ENCODE data around the gene EMC6. TPM values are rescaled to one million over a fixed set of nuclear protein-coding genes. Genes with fewer than 3 reads are reported as not detected.
A peak's percentile ranks its signal among the peaks of the same experiment; 100 is the strongest.

Gene EMC6
- total and polyA plus RNA-seq, 12 donors = 46.0 to 203 (median 54.6) TPM

GRCh38 chr17:3667366-3668278, 990 bp upstream of the EMC6 start:
- intact Hi-C loops (cut with DNase I) = loop anchor here in 3 of 10 donors (1.0 to 10.0 kb wide), 3 partner anchors 31 to 133 kb away; partner anchors contain the start of genes CTNS (in 2 of the 3) and SHPK (in 2 of the 3)
- peaks cover 0 to 48% (median 24%) of the 10 kb centered on the region in 9 donors for H3K36me3 ChIP-seq
- TF ChIP-seq CTCF (IDR thresholded peaks at IDR 0.05) = peak in 3 of 9 donors; percentile 17 to 34 (median 29)
- peak; percentile 91 for DNase-seq
- H3K9me3 ChIP-seq = no peaks in the 10 kb centered on the region
- H3K4me3 ChIP-seq = peak overlapping the region; percentile 75 to 99 (median 89)
- WGBS, 2 donors = 0 to 2% methylated on average over 32 to 39 of the region's 39 CpGs
- H3K27me3 ChIP-seq = no peaks in the 10 kb centered on the region
- ATAC-seq = peak; percentile 81 to 89 (median 87)
- H3K4me1 ChIP-seq = peaks cover 14 to 59% (median 42%) of the 10 kb centered on the region in 9 donors
- peak overlapping the region; percentile 95 to 100 (median 98) for H3K27ac ChIP-seq

- H3K9me3 ChIP-seq = no peaks in the 10 kb centered on the region
- peaks cover 14 to 53% (median 42%) of the 10 kb centered on the region in 9 donors for H3K4me1 ChIP-seq
- intact Hi-C loops (cut with DNase I) = loop anchor here in 1 of 10 donors (10.0 kb wide), 1 partner anchor 134 kb away; no protein-coding TSS in a partner anchor
- H3K27ac ChIP-seq = peak overlapping the region; percentile 73 to 100 (median 98)
- ATAC-seq = no peak
- 0 to 1% methylated on average over 32 of the region's 32 CpGs for WGBS, 2 donors
- peaks cover 0 to 34% (median 10%) of the 10 kb centered on the region in 9 donors for H3K36me3 ChIP-seq
- H3K27me3 ChIP-seq = no peaks in the 10 kb centered on the region
- no peak for DNase-seq
- H3K4me3 ChIP-seq = peak overlapping the region; percentile 68 to 99 (median 86)
- no peak for TF ChIP-seq CTCF (IDR thresholded peaks at IDR 0.05)
These were observed 404 bp downstream of the EMC6 start for GRCh38 chr17:3669085-3669347.

DNA sequence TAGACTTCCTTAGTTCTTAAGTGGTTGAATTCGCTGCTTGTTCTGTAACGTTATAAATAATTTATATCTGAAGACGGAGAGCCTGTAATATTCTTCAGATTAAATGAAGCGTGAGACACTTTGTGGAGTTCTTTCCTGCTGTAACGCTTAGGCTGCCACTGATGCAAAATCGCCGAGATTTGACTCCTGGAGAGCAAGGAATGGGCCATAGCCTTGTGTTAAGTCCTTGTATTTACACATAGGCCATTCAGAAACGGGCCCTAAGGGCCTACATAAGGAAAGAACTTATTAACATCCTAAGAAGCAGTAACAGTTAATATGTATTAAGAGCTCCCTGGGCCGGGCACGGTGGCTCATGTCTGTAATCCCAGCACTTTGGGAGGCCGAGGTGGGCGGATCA, 936 bp downstream of the EMC6 start:
- H3K36me3 ChIP-seq = peaks cover 0 to 29% (median 5%) of the 10 kb centered on the region in 9 donors
- TF ChIP-seq CTCF (IDR thresholded peaks at IDR 0.05) = no peak
- peaks cover 14 to 48% (median 40%) of the 10 kb centered on the region in 9 donors for H3K4me1 ChIP-seq
- DNase-seq (no peak), ATAC-seq (no peak)
- H3K27ac ChIP-seq = peak overlapping the region in 3 of 10 donors; percentile 95 to 99 (median 99)
- no peaks in the 10 kb centered on the region for H3K27me3 ChIP-seq
- 47 to 48% methylated on average over 12 of the region's 12 CpGs for WGBS, 2 donors
- intact Hi-C loops (cut with DNase I) = loop anchor here in 1 of 10 donors (10.0 kb wide), 1 partner anchor 135 kb away; no protein-coding TSS in a partner anchor
- H3K4me3 ChIP-seq = peak overlapping the region; percentile 68 to 99 (median 86)
- no peaks in the 10 kb centered on the region for H3K9me3 ChIP-seq

DNA sequence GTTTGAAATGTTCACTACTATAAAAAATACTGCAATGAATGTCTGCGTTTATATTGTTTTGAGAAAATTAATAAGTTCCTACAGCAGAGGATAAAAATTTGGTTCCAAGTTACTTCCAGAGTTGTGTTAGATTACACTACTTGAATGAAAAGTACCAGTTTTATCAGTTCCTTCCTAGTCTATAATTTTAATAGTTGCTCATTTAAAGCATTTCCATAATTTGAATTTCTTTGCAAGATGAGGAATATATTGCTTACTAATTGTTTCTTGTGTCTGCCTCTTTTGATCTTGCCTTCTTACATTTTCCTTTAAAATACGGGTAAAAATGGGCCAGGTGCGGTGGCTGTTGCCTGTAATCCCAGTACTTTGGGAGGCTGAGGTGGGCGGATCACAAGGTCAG, 4.0 kb downstream of the EMC6 start:
- ATAC-seq = no peak
- TF ChIP-seq CTCF (IDR thresholded peaks at IDR 0.05) = no peak

More for the DNA sequence above, 4.0 kb downstream of the EMC6 start:
- H3K36me3 ChIP-seq = peaks cover 0 to 18% (median 0%) of the 10 kb centered on the region in 9 donors
- no peaks in the 10 kb centered on the region for H3K9me3 ChIP-seq
- H3K4me1 ChIP-seq = peaks cover 5 to 18% (median 13%) of the 10 kb centered on the region in 9 donors
- WGBS, 2 donors = 96 to 97% methylated on average over 4 of the region's 4 CpGs
- no peak for DNase-seq
- intact Hi-C loops (cut with DNase I) = no loop called here
- no peak overlapping the region for H3K4me3 ChIP-seq
- no peak overlapping the region for H3K27ac ChIP-seq
- no peaks in the 10 kb centered on the region for H3K27me3 ChIP-seq

Measured in heart right ventricle (tissue), 16 donors.